CD8-positive, alpha-beta memory T cell (primary cell): ENCODE data around the gene DESI2. TPM values are rescaled to one million over a fixed set of nuclear protein-coding genes. Genes with fewer than 3 reads are reported as not detected.

Experiments used
- CTCF ChIA-PET: fragments of 350-600 bp; sonication (Branson Sonifier 250); formaldehyde crosslinking; loops from one replicate; lab custom pipeline; 2021; ENCODE audit warnings: antibody characterized with exemption; lab: Charles Lee
- POLR2A ChIA-PET: fragments of 350-600 bp; sonication (Branson Sonifier 250); formaldehyde crosslinking; loops from one replicate; lab custom pipeline; 2021; ENCODE audit warnings: antibody characterized with exemption; lab: Charles Lee
- DNase-seq, 5 donors: peaks; one replicate each; pipeline versions ENCODE4 v3.0.0 to v3.0.0-alpha.2; 2020 to 2022; ENCODE audit warnings: mixed read lengths in 1 of 5
- H3K27ac ChIP-seq: one replicate; pipeline ENCODE4 v1.7.0; 2013; ENCODE audit warnings: low read depth, mild to moderate bottlenecking, low read length, moderate library complexity
- H3K27me3 ChIP-seq: 2 replicates; pipeline ENCODE4 v1.7.0; 2013; ENCODE audit warnings: low read length, mild to moderate bottlenecking; ENCODE audit not compliant: insufficient read depth, poor library complexity, severe bottlenecking
- H3K36me3 ChIP-seq: 2 replicates; pipeline ENCODE4 v1.7.0; 2013; ENCODE audit warnings: mild to moderate bottlenecking, low read length, moderate library complexity; ENCODE audit not compliant: insufficient read depth
- H3K4me1 ChIP-seq: 2 replicates; pipeline ENCODE4 v1.7.0; 2013; ENCODE audit warnings: mild to moderate bottlenecking, low read length, moderate library complexity; ENCODE audit not compliant: insufficient read depth
- H3K4me3 ChIP-seq: 2 replicates; pipeline ENCODE4 v1.7.0; 2013; ENCODE audit warnings: mild to moderate bottlenecking, low read length
- H3K9me3 ChIP-seq: 2 replicates; pipeline ENCODE4 v1.7.0; 2013; ENCODE audit warnings: mild to moderate bottlenecking, low read length
- H3K27ac Mint-ChIP-seq, 8 donors: one replicate each; pipeline ENCODE4 v1.8.0; 2020 to 2021; ENCODE audit warnings: mixed read lengths in 8 of 8, mild to moderate bottlenecking in 6 of 8, inconsistent platforms in 3 of 8, moderate library complexity in 3 of 8
- H3K27me3 Mint-ChIP-seq, 2 donors: one replicate each; pipeline ENCODE4 v1.8.0; 2020 to 2021; ENCODE audit warnings: mixed read lengths in 2 of 2, mild to moderate bottlenecking in 1 of 2, moderate library complexity in 1 of 2
- H3K36me3 Mint-ChIP-seq, 3 donors: one replicate each; pipeline ENCODE4 v1.8.0; 2020 to 2021; ENCODE audit warnings: mixed read lengths in 3 of 3, inconsistent platforms in 1 of 3, mild to moderate bottlenecking in 1 of 3
- H3K4me1 Mint-ChIP-seq, 3 donors: one replicate each; pipeline ENCODE4 v1.8.0; 2020 to 2021; ENCODE audit warnings: mixed read lengths in 3 of 3, inconsistent platforms in 1 of 3, mild to moderate bottlenecking in 1 of 3
- H3K4me3 Mint-ChIP-seq, 7 donors: one replicate each; pipeline ENCODE4 v1.8.0; 2020 to 2021; ENCODE audit warnings: mixed read lengths in 7 of 7, mild to moderate bottlenecking in 6 of 7, moderate library complexity in 4 of 7, inconsistent platforms in 2 of 7
- H3K9me3 Mint-ChIP-seq, 5 donors: one replicate each; pipeline ENCODE4 v1.8.0; 2020 to 2022; ENCODE audit warnings: mixed read lengths in 5 of 5, mild to moderate bottlenecking in 3 of 5, moderate library complexity in 2 of 5, inconsistent platforms in 1 of 5
- polyA plus RNA-seq: library from polyadenylated mRNA; unstranded; fragments of 300-500 nt; fragmentation: Illumina TruSeq; gene quantifications from one replicate; pipeline ENCODE4 v1.2.3, GENCODE V29; 2021
- total RNA-seq, 2 experiments: library from RNA; stranded (reverse); gene quantifications; one replicate each; pipeline ENCODE4 v1.2.3, GENCODE V29; 2021

DESI2 gene
- total and polyA plus RNA-seq, 3 experiments from 2014 or later: 21.4 to 33.7 (median 32.9) TPM

- no peaks in the 10 kb centered on the region for H3K4me1 Mint-ChIP-seq
- no peaks in the 10 kb centered on the region for H3K36me3 ChIP-seq
- POLR2A ChIA-PET: no interaction called here
- no peaks in the 10 kb centered on the region for H3K4me1 ChIP-seq
- no peak overlapping the region for H3K27ac Mint-ChIP-seq
- H3K27me3 Mint-ChIP-seq: peaks cover 6 to 45% of the 10 kb centered on the region in 2 donors
- H3K9me3 Mint-ChIP-seq: no peaks in the 10 kb centered on the region
- DNase-seq: no peak
- no peaks in the 10 kb centered on the region for H3K9me3 ChIP-seq
- CTCF ChIA-PET: interaction anchor here (1.4 kb wide), 1 partner anchor 30 kb away, joined by 3 read pairs; no protein-coding TSS in a partner anchor
- H3K36me3 Mint-ChIP-seq: no peaks in the 10 kb centered on the region
- no peak overlapping the region for H3K4me3 Mint-ChIP-seq
- no peak overlapping the region for H3K27ac ChIP-seq
- H3K27me3 ChIP-seq: no peaks in the 10 kb centered on the region
- no peak overlapping the region for H3K4me3 ChIP-seq
These were observed 7.5 kb upstream of the DESI2 start for GRCh38 chr1:244645414-244645813.

- H3K27ac ChIP-seq: no peak overlapping the region
- H3K27ac Mint-ChIP-seq: no peak overlapping the region
- ChIA-PET CTCF (interaction anchor here (1.4 kb wide), 1 partner anchor 29 kb away, joined by 3 read pairs; no protein-coding TSS in a partner anchor), POLR2A (no interaction called here)
- H3K27me3 ChIP-seq: no peaks in the 10 kb centered on the region
- H3K4me3 Mint-ChIP-seq: no peak overlapping the region
- no peaks in the 10 kb centered on the region for H3K9me3 ChIP-seq
- H3K27me3 Mint-ChIP-seq: peaks cover 6 to 41% of the 10 kb centered on the region in 2 donors
- no peak for DNase-seq
- H3K4me1 Mint-ChIP-seq: no peaks in the 10 kb centered on the region
- no peaks in the 10 kb centered on the region for H3K9me3 Mint-ChIP-seq
- no peak overlapping the region for H3K4me3 ChIP-seq
- H3K36me3 ChIP-seq: no peaks in the 10 kb centered on the region
- H3K36me3 Mint-ChIP-seq: no peaks in the 10 kb centered on the region
- no peaks in the 10 kb centered on the region for H3K4me1 ChIP-seq
These were observed 7.0 kb upstream of the DESI2 start for GRCh38 chr1:244645890-244646289.

DNA sequence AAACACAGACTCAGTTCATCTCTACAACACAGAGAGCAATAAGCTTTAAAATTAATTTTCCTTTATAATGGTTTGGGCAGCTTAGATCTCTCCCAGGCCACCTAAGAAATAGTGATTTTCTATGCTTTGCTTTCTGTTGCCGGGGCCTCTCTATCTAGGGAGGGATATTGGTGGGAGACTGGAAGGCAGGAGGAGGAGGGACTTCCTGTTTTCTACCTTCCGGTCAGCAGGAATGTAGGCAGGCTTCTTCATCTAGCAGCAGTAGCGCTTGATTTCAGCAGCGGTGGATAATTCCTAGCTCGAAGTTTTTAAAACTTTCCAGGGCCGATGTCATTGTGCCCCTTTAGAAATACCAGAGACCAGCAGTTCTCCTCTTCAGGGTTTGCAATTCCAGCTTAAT lies 5.1 kb upstream of the DESI2 start:
- Mint-ChIP-seq H3K9me3 (no peaks in the 10 kb centered on the region), H3K4me3 (no peak overlapping the region), H3K4me1 (peaks cover 10 to 11% (median 10%) of the 10 kb centered on the region in 3 donors), H3K27me3 (peaks cover 2 to 28% of the 10 kb centered on the region in 2 donors), H3K27ac (no peak overlapping the region), H3K36me3 (no peaks in the 10 kb centered on the region)
- no peak for DNase-seq
- CTCF ChIA-PET: no interaction called here
- Histone ChIP-seq H3K4me3 (no peak overlapping the region), H3K4me1 (peaks cover 7% of the 10 kb centered on the region), H3K27ac (no peak overlapping the region), H3K27me3 (no peaks in the 10 kb centered on the region), H3K9me3 (no peaks in the 10 kb centered on the region), H3K36me3 (no peaks in the 10 kb centered on the region)
- POLR2A ChIA-PET: no interaction called here

- Mint-ChIP-seq H3K9me3 (no peaks in the 10 kb centered on the region), H3K36me3 (peaks cover 0 to 5% (median under 1%) of the 10 kb centered on the region in 3 donors), H3K27ac (peak overlapping the region; percentile 64 to 93 (median 92)), H3K4me3 (peak overlapping the region; percentile 45 to 89 (median 85)), H3K27me3 (peaks cover 0 to 2% of the 10 kb centered on the region in 2 donors), H3K4me1 (peaks cover 12 to 15% (median 13%) of the 10 kb centered on the region in 3 donors)
- DNase-seq: no peak
- Histone ChIP-seq H3K36me3 (no peaks in the 10 kb centered on the region), H3K4me1 (peaks cover 31% of the 10 kb centered on the region), H3K27ac (no peak overlapping the region), H3K27me3 (no peaks in the 10 kb centered on the region), H3K4me3 (peak overlapping the region; percentile 60), H3K9me3 (no peaks in the 10 kb centered on the region)
- ChIA-PET POLR2A (interaction anchor here (1.1 to 2.7 kb wide), 3 partner anchors 183 to 319 kb away, joined by 6 to 27 read pairs (median 13); partner anchors contain the start of genes COX20 and HNRNPU), CTCF (interaction anchor here (0.8 to 2.7 kb wide), 5 partner anchors 9 to 197 kb away, joined by 3 to 7 read pairs (median 4); partner anchors contain the start of gene COX20)
These were observed 837 bp upstream of the DESI2 start for GRCh38 chr1:244651956-244652622.

- no peaks in the 10 kb centered on the region for H3K9me3 ChIP-seq
- DNase-seq: peak in 3 of 5 donors; percentile 2 to 32 (median 7)
- POLR2A ChIA-PET: interaction anchor here (0.6 to 2.7 kb wide), 4 partner anchors 179 to 210 kb away, joined by 3 to 27 read pairs (median 8); partner anchors contain the start of genes COX20 and HNRNPU
- H3K27ac ChIP-seq: peak overlapping the region; percentile 82
- H3K4me1 Mint-ChIP-seq: peaks cover 26 to 30% (median 28%) of the 10 kb centered on the region in 3 donors
- H3K4me1 ChIP-seq: peaks cover 31% of the 10 kb centered on the region
- H3K27me3 ChIP-seq: no peaks in the 10 kb centered on the region
- CTCF ChIA-PET: interaction anchor here (0.9 kb wide), 1 partner anchor 32 kb away, joined by 4 read pairs; no protein-coding TSS in a partner anchor
- H3K9me3 Mint-ChIP-seq: no peaks in the 10 kb centered on the region
- H3K36me3 Mint-ChIP-seq: peaks cover 0 to 20% (median 4%) of the 10 kb centered on the region in 3 donors
- H3K36me3 ChIP-seq: no peaks in the 10 kb centered on the region
- H3K4me3 Mint-ChIP-seq: no peak overlapping the region
- H3K4me3 ChIP-seq: peak overlapping the region; percentile 72
- H3K27ac Mint-ChIP-seq: no peak overlapping the region
- no peaks in the 10 kb centered on the region for H3K27me3 Mint-ChIP-seq
These were observed 647 bp downstream of the DESI2 start for GRCh38 chr1:244653439-244654107.

- Histone ChIP-seq H3K27me3 (no peaks in the 10 kb centered on the region), H3K9me3 (no peaks in the 10 kb centered on the region), H3K36me3 (no peaks in the 10 kb centered on the region), H3K27ac (peak overlapping the region; percentile 82), H3K4me1 (peaks cover 31% of the 10 kb centered on the region), H3K4me3 (peak overlapping the region; percentile 72)
- H3K4me1 Mint-ChIP-seq: peaks cover 32 to 34% (median 34%) of the 10 kb centered on the region in 3 donors
- no peaks in the 10 kb centered on the region for H3K9me3 Mint-ChIP-seq
- H3K27me3 Mint-ChIP-seq: no peaks in the 10 kb centered on the region
- ChIA-PET POLR2A (interaction anchor here (2.0 to 2.7 kb wide), 2 partner anchors 181 to 210 kb away, joined by 13 to 27 read pairs; partner anchors contain the start of genes COX20 and HNRNPU), CTCF (interaction anchor here (0.9 kb wide), 1 partner anchor 33 kb away, joined by 4 read pairs; no protein-coding TSS in a partner anchor)
- H3K27ac Mint-ChIP-seq: no peak overlapping the region
- peaks cover 0 to 24% (median 5%) of the 10 kb centered on the region in 3 donors for H3K36me3 Mint-ChIP-seq
- no peak for DNase-seq
- no peak overlapping the region for H3K4me3 Mint-ChIP-seq
These were observed 1.4 kb downstream of the DESI2 start for GRCh38 chr1:244654108-244655038.

DNA sequence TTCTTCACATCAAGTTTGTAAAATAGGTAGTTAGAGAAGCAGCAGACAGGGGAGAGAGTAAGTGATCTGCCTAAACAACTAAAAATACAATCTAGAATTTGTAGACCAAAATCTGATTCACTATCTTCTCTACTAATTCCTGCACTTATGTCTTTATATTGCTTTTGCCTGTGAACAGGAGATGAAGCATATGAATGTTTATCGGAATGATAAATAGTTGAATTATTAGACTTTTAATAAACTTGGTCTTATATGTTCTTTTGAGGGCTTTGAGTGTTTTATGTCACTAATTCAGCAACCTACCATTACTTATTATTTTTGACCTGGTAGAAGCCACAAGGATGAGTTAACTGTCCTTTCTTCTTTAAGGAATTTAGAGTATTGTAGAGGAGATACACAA lies 2.3 kb downstream of the DESI2 start:
- POLR2A ChIA-PET: no interaction called here

More for the DNA sequence above, 2.3 kb downstream of the DESI2 start:
- peaks cover 35 to 37% (median 35%) of the 10 kb centered on the region in 3 donors for H3K4me1 Mint-ChIP-seq
- H3K9me3 Mint-ChIP-seq: no peaks in the 10 kb centered on the region
- peaks cover 31% of the 10 kb centered on the region for H3K4me1 ChIP-seq
- no peaks in the 10 kb centered on the region for H3K27me3 Mint-ChIP-seq
- no peak overlapping the region for H3K27ac ChIP-seq
- H3K4me3 ChIP-seq: no peak overlapping the region
- H3K36me3 ChIP-seq: no peaks in the 10 kb centered on the region
- no peaks in the 10 kb centered on the region for H3K9me3 ChIP-seq
- no peak overlapping the region for H3K4me3 Mint-ChIP-seq
- H3K27me3 ChIP-seq: no peaks in the 10 kb centered on the region
- H3K36me3 Mint-ChIP-seq: peaks cover 0 to 31% (median 5%) of the 10 kb centered on the region in 3 donors
- no peak for DNase-seq
- CTCF ChIA-PET: no interaction called here
- H3K27ac Mint-ChIP-seq: no peak overlapping the region
